Activated effector memory CD4-positive, alpha-beta T cell treated with anti-CD3 and anti-CD28 coated beads, Interleukin-2, amount 50 U/mL, for 16 hours (primary cell): ENCODE results near the gene KLK7.
"Not testable (repeated sequence)": the region's sequence is repeated elsewhere in the genome, so short reads cannot be mapped to it uniquely, and the experiment has no call there.

Source experiments
- DNase-seq: peaks from one replicate; pipeline ENCODE4 v3.0.0-alpha.2; 2020

Gene KLK7

GRCh38 chr19:51010066-51010795, 26.5 kb upstream of the KLK7 start:
- DNase-seq = no peak

DNA sequence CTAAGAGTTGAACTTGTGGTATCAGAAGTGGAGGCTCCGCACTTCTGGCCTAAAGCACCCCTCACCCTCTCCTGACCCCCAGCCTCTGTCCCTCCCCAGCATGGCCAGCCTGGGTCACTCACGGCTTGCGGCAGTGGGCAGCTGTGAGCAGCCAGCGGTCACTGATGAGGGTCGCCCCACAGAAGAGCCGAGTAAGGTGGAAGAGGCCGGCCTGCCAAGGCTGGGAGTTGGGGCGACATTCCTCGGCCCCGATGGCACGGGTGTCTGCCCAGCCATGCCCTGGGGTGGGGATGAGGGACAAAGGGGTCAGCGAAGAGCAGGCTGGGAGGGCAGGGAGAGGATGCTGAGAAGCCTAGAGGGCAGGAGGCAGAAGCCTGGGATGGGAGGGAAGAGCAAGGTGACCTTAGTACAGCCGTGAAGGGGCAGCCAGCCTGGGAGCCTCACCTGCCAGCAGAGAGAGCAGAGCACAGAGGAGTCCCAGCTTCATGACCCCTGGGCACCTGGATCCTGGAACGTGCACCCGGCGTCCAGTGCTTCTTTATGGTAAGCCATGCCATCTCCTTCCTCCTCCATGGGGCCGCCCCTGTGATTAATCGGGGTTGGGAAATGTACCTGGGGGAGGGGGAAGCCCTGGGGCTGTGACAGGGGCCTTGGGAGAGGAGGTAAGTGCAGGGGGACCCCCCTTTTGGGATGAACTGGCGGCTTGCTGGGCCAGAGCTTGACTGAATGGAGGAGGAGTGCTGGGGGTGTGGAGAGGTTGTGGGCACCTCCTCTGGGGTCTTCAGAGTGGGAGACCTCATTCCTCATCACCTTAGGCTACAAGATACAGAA, 25.6 kb upstream of the KLK7 start:
- DNase-seq = no peak

- DNase-seq = no peak
Measured at GRCh38 chr19:51007488-51007887, 23.8 kb upstream of the KLK7 start.

DNA sequence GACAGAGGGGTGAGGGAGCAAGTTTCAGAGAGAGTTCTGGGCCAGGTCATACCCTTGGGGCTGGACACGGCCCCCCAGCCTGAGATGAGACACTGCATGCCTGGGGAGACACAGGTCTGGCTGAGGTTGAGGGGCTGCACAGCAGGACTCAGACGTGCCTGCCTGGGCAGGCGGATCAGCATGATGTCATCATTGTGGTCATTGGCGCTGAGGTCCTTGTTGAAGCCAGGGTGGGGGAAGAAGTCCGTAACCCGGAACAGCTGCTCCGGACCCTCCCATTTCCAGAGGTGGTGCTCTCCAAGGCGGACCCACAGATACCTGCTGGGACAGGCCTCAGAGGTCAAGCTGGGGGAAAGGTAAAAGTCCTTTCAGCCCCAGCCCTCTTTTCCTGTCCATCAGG, 22.7 kb upstream of the KLK7 start:
- no peak for DNase-seq

DNA sequence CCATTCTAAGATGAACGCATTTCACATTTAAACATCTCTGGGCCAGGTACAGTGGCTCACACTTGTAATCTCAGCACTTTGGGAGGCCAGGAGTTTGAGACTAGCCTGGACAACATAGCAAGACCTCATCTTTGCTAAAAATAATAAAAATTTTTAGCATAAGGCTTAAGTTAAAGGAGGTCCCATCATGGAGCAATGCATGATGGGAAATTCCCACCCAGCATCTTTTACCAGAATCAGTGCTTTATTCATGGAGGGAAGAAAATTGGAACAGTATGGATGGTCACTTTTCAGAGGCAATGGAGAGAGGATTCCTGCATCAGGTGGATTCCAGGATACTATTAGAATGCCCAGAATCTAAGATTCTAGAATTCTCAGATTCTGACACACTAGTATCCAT, 21.5 kb upstream of the KLK7 start:
- DNase-seq = no peak

- no peak for DNase-seq
Measured at GRCh38 chr19:51003316-51003715, 19.6 kb upstream of the KLK7 start.

- no peak for DNase-seq
Measured at GRCh38 chr19:51002542-51003311, 19.0 kb upstream of the KLK7 start.

DNA sequence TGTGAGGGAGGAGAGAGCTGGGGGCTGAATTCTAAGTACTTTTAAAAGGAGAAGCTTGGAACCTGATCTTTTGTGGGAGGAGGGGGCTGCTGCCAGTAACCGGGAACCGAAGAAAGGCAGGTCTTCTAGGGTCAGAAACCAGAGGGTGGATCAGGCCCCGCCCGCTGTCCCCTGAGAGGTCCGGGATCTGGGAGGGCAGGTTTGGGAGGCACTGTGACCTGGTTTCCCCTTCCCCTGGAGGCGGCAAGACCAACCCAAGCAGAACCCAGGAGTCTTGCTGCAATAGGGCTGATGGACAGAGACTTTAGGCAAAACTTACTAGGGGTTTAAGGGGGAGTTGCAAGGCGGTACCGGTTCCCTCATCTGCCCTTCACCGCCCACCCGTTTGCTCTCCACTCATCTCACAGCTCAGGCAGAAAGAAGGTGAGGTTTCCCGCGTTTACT, 18.4 kb upstream of the KLK7 start:
- DNase-seq = no peak

GRCh38 chr19:51001515-51001914, 17.8 kb upstream of the KLK7 start, which contains the start of gene KLK8:
TSS of gene KLK8 (minus strand) at chr19:51001604. CDS start at chr19:51001167, 437 bp downstream.
- no peak for DNase-seq

DNA sequence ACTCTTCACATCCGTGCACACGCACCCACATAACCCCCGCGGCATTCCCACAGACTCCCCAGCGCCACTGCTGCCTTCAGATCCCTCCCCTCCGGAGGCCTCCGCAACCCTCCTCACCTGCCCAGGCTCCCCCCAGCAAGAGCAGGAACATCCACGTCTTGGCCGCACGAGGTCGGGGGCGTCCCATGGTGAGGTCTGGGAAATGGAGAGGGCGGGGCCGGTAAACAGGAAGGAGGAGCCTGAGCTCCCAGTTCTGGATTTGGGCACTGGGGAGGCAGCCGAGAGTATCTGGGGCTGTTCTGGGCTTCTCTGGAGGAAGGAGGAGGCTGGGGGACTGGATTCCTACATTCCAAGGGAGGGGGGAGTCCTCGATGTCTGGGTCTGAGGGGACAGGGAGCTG, 17.3 kb upstream of the KLK7 start:
- DNase-seq = no peak

DNA sequence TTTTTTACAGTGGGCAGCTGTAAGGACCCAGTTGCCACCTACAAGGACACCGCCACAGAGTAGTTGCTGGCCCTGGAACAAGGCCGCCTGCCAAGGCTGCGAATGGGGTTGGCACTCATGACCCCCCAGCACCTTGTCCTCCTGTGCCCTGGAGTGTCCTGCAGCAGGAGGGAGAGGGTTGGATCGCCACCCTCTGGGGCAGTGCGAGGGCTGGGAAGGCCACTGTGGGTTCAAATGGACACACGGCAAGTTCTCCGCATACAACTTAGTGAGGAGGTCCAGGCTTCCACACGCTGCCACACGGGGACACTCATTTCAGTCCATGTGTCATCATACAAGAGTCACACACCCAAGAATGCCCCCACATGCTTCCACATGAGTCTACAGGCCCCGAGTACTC, 16.7 kb upstream of the KLK7 start:
- DNase-seq = no peak

- no peak for DNase-seq
Measured at GRCh38 chr19:50998686-50999085, 15.0 kb upstream of the KLK7 start.

- no peak for DNase-seq
Measured at GRCh38 chr19:50998061-50998460, 14.3 kb upstream of the KLK7 start.

GRCh38 chr19:50994129-50994528, 10.4 kb upstream of the KLK7 start:
- no peak for DNase-seq

- DNase-seq = no peak
Measured at GRCh38 chr19:50992666-50993035, 8.9 kb upstream of the KLK7 start.

DNA sequence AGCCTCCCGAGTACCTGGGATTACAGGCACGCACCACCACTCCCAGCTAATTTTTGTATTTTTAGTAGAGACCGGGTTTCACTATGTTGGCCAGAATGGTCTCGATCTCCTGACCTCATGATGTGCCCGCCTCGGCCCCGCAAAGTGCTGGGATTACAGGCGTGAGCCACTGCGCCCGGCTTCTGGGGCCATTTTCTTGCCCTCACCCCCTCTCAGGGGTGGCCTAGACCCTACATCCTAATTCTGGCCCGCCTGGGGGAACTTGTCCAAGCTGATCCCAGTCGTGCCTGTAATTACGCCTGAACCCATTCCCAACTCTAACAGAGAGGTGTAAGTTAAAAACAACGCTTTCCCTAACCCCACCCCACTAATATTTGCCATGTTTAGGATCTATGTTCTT, 699 bp upstream of the KLK7 start:
- DNase-seq = not testable (repeated sequence)

DNA sequence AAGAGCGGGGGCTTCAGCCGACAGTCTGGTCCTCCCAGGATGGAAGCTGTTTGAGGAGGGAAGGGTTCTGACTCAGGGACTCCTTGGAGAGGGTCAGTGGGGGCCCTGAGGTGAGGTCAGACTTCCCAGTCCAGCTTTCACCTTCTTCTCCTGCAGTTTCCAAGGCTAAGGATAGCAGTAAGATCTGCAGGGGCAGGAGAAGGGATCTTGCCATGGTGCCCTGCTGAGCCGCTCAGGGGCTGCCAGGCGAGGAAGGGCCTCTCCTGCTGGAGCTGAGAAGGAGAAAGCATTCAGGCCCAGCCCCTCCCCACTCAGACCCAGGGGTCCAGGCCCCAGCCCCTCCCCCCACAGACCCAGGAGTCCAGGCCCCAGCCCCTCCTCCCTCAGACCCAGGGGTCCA, 1.5 kb downstream of the KLK7 start:
- DNase-seq = no peak

DNA sequence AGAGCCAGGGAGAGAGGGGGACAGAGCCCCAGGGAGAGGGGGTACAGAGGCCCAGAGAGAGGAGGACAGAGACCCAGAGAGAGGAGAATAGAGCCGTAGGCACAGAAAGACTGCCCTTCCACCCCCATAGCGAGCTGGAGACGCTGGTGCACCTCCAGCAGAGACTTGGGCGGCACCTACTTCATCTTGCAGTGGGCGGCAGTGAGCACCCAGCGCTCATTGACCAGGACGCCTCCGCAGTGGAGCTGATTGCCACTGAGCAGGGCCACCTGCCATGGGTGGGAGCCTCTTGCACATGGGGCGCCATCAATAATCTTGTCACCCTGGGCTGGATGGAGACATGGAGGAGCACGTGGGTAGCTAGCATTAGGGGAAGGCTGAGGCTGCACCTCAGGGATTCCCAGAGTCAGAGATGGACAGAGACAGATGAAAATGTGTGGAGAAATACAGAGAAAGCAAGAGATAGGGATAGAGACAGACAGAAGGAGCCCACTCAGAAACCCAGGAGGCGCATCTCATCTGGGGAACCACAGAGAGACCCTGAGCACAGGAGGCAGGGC, 2.0 kb downstream of the KLK7 start:
- DNase-seq = no peak

DNA sequence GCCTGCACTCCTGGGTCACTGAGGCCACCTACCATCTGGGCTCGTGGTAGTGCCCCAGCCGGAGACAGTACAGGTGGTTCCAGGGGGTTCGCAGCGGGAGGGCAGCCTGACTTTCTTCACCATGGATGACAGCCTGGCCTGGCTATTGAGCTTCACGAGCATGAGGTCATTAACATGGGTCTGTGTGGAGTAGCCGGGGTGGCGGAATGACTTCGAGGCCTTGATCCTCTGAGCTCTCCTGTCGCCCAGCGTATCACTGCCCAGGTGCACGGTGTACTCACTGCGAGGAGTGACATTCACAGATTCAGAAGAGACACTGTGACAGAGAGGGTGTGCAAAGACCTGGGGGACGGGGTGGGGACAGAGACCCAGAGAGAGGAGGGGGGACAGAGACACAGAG, 3.5 kb downstream of the KLK7 start:
- no peak for DNase-seq

DNA sequence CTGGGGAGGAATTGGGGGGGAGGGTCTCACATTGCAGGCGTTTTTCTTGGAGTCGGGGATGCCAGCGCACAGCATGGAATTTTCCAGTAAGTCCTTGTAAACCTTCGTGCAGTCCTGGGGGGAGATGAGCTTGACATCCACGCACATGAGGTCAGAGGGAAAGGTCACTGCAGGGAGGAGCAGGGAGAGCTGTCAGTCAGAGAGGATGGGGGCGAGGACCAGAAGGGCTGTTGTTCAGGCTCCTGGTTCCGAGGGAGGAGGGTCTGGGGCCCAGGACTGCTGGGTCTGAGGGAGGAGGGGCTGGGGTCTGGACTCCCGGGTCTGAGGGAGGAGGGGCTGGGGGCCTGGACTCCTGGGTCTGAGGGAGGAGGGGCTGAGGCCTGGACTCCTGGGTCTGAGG, 4.0 kb downstream of the KLK7 start:
- DNase-seq = no peak

- no peak for DNase-seq
Measured at GRCh38 chr19:50978772-50979390, 4.8 kb downstream of the KLK7 start.

GRCh38 chr19:50977626-50978025, 6.1 kb downstream of the KLK7 start:
- DNase-seq = no peak

GRCh38 chr19:50975766-50976165, 8.0 kb downstream of the KLK7 start:
- no peak for DNase-seq
